ENCODE measurements around the gene KRT37.

DNA sequence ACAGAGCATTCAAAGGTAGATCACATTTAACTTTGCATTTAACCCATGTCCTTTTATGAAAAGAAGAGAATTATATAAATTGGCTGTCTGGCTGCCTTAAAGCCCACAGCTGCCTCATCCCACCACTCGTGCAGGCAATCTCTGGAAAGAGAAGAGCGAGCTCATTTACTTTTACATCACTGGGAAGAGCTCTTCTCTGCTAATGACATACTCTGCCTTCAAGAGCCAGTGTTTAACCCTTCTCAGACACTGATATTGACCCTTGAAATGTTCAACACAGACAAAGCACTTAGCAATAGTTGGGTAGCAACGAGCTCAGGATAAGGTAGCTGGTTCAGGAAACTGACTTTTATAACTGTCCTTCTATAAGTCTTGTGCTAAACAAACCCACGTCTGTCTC, 9.6 kb upstream of the KRT37 start:
- TF ChIP-seq, protein P1, sequence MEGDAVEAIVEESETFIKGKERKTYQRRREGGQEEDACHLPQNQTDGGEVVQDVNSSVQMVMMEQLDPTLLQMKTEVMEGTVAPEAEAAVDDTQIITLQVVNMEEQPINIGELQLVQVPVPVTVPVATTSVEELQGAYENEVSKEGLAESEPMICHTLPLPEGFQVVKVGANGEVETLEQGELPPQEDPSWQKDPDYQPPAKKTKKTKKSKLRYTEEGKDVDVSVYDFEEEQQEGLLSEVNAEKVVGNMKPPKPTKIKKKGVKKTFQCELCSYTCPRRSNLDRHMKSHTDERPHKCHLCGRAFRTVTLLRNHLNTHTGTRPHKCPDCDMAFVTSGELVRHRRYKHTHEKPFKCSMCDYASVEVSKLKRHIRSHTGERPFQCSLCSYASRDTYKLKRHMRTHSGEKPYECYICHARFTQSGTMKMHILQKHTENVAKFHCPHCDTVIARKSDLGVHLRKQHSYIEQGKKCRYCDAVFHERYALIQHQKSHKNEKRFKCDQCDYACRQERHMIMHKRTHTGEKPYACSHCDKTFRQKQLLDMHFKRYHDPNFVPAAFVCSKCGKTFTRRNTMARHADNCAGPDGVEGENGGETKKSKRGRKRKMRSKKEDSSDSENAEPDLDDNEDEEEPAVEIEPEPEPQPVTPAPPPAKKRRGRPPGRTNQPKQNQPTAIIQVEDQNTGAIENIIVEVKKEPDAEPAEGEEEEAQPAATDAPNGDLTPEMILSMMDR (IDR thresholded peaks at IDR 0.05), result no peak
- TF ChIP-seq POLR2A (IDR thresholded peaks at IDR 0.05), result no peak

Measured in body of pancreas (tissue), 4 donors.